Adipose tissue (tissue), 3 donors: Measurements from ENCODE around the gene AIFM2. TPM values are rescaled to one million over a fixed set of nuclear protein-coding genes. Genes with fewer than 3 reads are reported as not detected.
"Not testable (repeated sequence)": the region's sequence is repeated elsewhere in the genome, so short reads cannot be mapped to it uniquely, and the experiment has no call there.

ENCODE experiments used
- H3K27ac ChIP-seq: one replicate; pipeline ENCODE4 v1.5.1; 2013; ENCODE audit warnings: low read depth, low read length
- WGBS, 3 donors: extraction: QIAGEN DNeasy Blood & Tissue Kit; methylation state at CpG; one replicate each; pipeline ENCODE4 v1.1.7; 2013; 5-methylcytosine and 5-hydroxymethylcytosine counted together
- polyA plus RNA-seq, 3 donors: library from polyadenylated mRNA; stranded (reverse); fragments of 200-250 nt; gene quantifications; one replicate each; pipeline ENCODE4 v1.2.3, GENCODE V29; 2013
- donor health status: healthy with polysubstance abuse.
- donor health status: Bipolar disorder and iron deficiency.
- donor health status: healthy.

AIFM2 gene
- polyA plus RNA-seq, 3 donors: 12.3 to 88.0 (median 24.6) TPM

DNA sequence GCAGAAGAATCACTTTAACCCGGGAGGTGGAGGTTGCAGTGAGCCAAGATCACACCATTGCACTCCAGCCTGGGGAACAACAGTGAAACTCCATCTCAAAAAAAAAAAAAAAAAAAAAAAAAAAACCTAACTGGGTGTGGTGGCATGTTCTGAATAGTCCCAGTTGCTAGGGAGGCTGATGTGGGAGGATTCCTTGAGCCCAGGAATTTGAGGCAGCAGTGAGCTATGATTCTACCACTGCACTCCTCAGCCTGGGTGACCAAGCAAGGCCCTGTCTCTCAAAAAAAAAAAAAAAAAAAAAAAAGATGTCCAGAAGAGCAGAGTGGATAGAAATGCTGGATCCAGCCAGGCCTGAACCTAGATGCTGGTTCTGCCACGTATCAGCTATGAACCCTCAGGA is 51.8 kb downstream of the AIFM2 start:
- H3K27ac ChIP-seq: not testable (repeated sequence)
- 89 to 94% (median 93%) methylated on average over 2 of the region's 2 CpGs for WGBS, 3 donors

DNA sequence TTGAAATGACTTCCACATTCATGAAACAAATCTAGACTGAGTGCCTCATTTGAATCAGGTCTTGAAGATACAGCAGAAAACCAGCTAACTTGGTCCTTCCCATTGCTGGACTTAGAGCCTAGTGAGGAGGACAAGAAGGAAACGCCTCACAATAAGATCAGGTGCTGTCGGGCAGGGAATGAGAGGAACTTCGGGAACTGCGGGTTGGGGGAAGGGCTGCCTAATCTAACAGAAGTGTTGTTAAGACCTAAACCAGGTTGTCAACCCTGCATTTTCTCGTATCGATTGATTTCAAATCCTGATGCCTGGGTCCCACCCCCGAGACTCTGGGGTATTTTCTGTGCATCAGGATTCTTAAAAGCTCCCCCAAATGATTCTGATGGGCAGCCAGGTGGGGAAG is 53.7 kb downstream of the AIFM2 start:
- 94 to 97% (median 94%) methylated on average over 7 of the region's 7 CpGs for WGBS, 3 donors
- H3K27ac ChIP-seq: no peak overlapping the region

DNA sequence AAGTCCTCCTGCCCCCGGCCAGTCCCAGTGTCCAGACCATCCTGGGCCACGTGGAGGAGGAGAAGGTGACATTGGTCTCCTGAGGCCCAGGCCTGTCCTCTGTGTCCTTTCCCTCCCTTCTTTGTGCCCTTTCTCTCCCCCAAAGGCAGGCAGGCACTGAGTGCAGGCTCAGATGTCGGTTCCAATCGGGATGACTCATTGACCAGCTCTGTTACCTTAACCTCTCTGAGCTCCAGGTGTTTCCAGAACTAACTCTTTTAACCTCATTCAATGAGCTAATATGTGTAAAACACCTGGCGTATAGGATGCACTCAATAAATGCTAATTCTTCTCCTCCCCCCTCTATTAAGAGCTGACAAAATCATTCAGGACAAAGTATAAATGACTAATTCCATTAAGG is 54.3 kb downstream of the AIFM2 start:
- 92 to 97% (median 95%) methylated on average over 5 of the region's 5 CpGs for WGBS, 3 donors
- H3K27ac ChIP-seq: no peak overlapping the region

DNA sequence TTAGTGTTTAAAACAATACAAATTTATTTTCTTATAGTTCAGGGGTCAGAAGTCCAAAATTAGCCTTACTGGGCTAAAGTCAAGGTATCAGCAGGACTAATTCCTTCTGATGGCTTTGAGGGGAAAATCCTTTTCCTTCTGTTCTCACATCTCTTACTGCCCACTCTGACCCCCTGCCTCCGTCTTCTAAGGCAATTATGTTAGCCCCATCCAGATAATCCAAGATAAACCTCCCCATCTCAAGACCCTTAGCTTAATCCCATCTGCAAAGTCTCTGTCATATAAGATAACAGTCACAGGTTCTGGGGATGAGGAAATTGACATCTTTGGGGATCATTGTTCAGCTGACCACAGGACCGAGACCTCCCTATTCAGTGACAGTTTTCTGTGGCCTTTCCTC is 57.7 kb downstream of the AIFM2 start:
- WGBS, 3 donors: 94 to 100% (median 98%) methylated on average over 2 of the region's 2 CpGs
- H3K27ac ChIP-seq: no peak overlapping the region

DNA sequence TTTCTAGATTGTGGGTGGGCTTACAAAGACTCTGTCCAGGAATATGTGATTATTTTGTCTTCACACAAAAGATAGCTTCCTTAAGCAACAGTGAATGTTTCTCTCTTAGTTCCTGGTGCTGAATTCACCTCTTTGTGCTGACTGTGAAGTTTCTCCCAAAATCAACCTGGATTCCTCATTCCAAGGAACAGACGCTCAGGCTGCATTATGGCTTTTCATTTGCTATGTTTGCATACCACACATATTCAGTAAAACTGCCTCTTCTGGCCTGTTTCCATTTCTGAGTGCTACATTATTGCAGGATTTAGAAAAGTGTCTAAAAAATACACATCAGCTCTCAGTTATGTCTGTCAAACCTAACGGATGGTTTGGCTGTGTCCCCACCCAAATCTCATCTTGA is 58.5 kb downstream of the AIFM2 start:
- no peak overlapping the region for H3K27ac ChIP-seq
- WGBS, 3 donors: 88 to 91% (median 90%) methylated on average over 2 of the region's 2 CpGs

DNA sequence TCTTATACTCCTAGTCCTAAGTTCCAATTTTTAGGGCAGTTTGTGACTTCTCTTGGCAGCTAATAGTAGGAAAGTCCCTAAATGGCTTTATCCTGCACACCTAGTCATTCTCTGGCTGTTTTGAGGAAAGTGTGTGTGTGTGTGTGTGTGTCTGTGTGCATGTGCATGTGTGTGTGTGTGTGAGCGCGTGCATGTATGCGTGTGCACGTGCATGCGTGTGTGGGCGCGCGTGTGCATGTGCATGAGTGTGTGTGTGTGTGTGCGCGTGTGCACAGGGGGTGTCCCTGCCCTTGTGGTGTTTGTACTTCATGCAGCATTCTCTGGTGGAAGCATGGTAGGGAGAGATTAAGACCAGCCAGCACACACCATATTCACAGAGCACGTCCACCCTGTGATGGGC is 61.8 kb downstream of the AIFM2 start:
- 96 to 98% (median 97%) methylated on average over 11 of the region's 11 CpGs for WGBS, 3 donors
- H3K27ac ChIP-seq: no peak overlapping the region

DNA sequence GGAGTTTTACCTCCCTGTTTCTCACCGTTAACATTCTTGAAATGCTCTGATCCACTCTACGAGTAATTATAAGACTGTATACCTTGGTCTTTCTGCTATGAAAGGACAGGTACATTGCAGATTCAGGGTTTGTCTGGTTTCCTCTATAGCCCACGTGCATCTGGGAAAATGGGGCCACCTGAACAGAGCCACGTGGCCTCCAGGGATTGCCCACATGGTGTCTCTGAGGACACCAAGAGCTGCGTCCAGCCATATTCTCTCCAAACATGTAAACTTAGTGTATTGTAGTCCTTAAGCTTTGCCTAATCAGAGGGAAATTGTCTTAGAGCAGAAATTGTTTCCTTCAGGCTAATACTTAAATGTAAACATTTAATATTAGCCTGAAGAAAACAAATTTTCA is 63.3 kb downstream of the AIFM2 start:
- no peak overlapping the region for H3K27ac ChIP-seq
- WGBS, 3 donors: 84 to 89% (median 86%) methylated on average over 5 of the region's 5 CpGs

DNA sequence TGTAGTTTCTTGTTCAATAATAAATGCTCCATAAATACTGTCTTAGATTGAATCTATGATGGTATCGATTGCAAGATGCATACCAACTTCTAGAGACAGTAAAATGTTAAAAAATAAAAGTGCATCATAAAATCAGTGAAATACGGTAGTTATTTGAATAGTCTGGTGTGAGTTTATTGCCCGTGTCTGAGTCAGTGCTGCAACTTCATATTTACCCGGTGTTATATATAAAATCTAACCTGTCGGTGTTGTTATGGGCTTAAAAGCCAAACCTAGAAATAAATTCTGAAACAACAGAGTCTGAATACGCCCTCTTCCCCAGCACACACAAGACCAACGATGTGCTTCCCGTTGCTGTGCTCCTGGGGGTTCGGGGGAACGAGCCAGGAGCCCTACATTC is 63.7 kb downstream of the AIFM2 start:
- H3K27ac ChIP-seq: no peak overlapping the region
- 89 to 97% (median 91%) methylated on average over 10 of the region's 10 CpGs for WGBS, 3 donors

DNA sequence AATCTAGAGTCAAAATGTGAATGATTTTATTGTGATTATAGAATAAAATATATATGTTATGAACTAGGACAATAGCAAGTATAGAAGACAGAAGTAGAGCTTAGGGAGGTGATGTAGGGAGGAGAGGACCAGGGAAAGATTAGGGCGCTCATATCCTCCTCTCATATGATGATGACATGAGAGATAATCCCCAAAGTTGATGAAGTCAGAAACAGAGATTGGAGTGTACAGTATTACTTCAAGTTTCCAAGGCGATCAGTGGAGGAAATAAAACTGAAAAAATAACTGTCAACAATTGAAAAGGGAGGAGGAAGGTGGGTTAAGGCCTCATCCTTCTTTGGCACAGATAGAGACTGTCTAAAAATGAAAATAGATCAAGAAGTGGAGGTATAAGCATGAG is 65.0 kb downstream of the AIFM2 start:
- H3K27ac ChIP-seq: no peak overlapping the region
- 94 to 96% (median 94%) methylated on average over 2 of the region's 2 CpGs for WGBS, 3 donors

DNA sequence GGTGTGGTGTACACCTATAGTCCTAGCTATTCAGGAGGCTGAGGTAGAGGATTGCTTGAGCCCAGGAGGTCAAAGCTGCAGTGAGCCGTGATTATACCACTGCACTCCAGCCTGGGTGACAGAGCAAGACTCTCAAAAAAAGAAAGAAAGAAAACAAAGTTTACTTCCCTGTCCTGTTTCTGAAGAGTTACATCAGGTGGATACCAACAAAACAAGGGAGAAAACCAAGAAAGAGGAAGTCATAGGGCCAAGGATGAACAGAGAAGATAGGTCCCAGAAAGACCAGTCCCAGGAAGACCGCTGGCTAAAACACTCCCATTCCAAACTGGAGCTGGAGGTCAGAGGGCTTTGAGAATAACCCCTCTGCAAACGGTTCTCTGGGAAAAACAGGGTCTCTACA is 66.4 kb downstream of the AIFM2 start:
- 86 to 93% (median 91%) methylated on average over 3 of the region's 3 CpGs for WGBS, 3 donors
- no peak overlapping the region for H3K27ac ChIP-seq

DNA sequence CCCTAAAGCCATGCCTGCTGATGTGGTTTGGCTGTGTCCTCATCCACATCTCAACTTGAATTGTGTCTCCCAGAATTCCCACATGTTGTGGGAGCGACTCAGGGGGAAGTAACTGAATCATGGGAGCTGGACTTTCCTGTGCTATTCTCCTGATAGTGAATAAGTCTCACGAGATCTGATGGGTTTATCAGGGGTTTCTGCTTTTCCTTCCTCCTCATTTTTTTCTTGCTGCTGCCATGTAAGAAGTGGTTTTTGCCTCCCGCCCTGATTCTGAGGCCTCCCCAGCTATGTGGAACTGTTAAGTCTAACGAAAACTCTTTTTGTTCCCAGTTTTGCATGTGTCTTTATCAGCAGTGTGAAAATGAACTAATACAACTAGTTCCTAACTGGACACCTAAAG is 68.1 kb downstream of the AIFM2 start:
- 69 to 80% (median 77%) methylated on average over 4 of the region's 4 CpGs for WGBS, 3 donors

DNA sequence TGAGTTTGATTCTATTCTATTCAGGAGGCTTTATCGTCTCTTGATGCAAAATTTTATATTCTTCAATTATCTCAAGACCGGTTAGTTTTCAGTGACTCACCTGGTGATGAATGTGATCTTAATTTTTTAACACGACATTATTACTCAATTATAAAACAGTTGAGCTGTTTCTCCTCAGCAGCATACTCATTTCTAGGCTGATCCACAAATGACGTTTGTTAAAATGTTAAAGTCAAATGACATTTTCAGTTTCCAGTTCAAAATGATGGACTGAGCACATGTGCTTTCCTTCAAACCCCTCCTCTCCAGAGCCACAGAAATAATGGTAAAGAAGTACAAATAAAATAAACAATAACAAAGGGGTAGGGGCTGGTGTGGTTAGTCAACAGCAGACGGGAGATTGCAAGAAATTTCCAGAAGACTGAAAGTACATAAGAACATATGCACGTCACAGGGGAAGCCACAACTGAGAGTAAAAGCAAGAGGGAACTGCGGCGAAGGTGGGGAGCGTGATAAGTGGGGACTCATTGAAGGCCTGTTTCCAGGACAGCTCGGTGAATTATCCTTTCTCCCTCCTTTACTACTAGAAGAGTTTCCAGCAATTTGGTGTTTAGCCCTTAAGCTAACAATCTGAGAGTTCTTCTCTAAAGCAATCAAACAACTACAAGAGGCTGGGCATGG is 69.1 kb downstream of the AIFM2 start:
- WGBS, 3 donors: 88 to 89% (median 89%) methylated on average over 10 of the region's 10 CpGs
- no peak overlapping the region for H3K27ac ChIP-seq

More for the DNA sequence above, 68.1 kb downstream of the AIFM2 start:
- H3K27ac ChIP-seq: no peak overlapping the region

Other genes with a start within 250 kb of the AIFM2 start
- gene MACROH2A2, start 80.0 kb downstream of the AIFM2 start, polyA plus RNA-seq: 1 to 10 TPM; 4.5 to 6.7 (median 6.2) TPM
- gene TYSND1, start 13.9 kb upstream of the AIFM2 start, polyA plus RNA-seq: 10 to 100 TPM in 1 of 3 donors, 1 to 10 TPM in 2; 8.0 to 14.9 (median 9.6) TPM
- 10 to 100 TPM; 22.8 to 84.3 (median 81.8) TPM for gene SAR1A, start 37.7 kb upstream of the AIFM2 start, polyA plus RNA-seq
- gene PPA1, start 100.6 kb upstream of the AIFM2 start, polyA plus RNA-seq: 100 to 1,000 TPM; 161 to 202 (median 199) TPM
- gene NPFFR1, start 151.2 kb upstream of the AIFM2 start, polyA plus RNA-seq: under 1 TPM; under 0.01 to 0.11 (median 0.01) TPM
- 1 to 10 TPM; 2.1 to 4.0 (median 3.5) TPM for gene LRRC20, start 249.8 kb upstream of the AIFM2 start, polyA plus RNA-seq